NCI-H1694 treated with DMSO at 0.1 percent for 48 hours (cell line): ENCODE data around the gene PDIA6.

Source experiments
- DNase-seq: peaks from one replicate; lab custom pipeline; 2025; lab: John Stamatoyannopoulos, UW

Gene PDIA6

GRCh38 chr2:10764096-10764785, 48.3 kb downstream of the PDIA6 start:
- no peak for DNase-seq

GRCh38 chr2:10763461-10763800, 49.2 kb downstream of the PDIA6 start:
- DNase-seq = no peak

DNA sequence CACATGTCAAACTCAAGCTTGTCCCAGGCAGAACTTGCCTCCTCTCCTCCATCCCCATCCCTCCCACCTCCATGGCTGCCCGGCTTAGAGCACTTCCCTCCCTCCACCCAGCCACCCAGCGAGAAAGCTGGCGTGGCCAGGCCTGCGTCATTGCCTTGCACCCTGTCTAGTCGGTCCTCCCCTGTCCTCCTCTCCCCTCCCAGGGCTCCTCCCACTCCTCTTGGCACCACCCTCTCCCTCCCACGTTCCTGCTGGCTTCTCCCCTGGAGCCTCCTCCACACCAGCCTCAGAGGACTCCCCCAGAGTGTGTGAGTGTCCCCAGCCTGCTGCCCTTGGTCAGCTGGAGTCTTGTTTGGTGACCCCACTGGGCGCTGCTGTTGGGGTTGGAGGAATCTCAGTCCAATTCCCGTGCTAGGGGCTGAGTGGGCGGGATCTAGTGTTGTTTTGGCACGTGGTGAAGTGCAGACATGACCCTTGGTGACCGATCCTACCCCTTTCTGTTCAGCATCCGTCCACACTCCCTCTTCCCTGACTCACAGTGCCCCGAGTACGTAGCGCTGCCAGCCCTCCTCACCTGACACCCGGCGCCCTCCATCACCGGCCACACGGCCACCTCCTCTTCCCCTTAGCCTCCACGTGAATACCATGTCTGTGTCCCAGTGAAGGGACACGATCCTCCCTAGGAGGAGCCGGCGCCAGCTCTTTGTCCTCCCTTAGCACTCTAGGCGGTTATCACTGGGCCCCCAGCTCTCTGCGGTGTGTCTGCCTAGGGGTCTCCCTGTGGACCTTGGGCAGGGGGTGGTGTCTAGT, 49.7 kb downstream of the PDIA6 start:
- no peak for DNase-seq

DNA sequence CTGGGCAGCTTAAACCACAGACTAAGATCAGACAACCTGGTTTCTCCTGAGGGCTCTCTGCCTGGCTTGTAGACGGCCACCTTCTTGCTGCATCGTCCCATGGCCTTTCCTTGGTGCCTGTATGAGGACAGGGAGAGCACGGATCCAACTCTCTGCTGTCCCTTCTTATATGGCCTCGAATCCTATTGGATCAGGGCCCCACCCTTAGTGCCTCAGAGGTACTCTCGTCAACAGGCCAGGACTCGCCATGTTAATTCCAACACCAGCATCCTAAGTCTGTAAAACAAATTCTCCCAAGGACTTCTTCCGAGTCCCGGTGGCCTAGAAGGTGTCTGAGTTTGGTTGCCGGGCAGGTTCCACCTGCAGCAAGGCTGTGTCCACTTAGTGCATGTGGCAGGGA, 51.0 kb downstream of the PDIA6 start:
- DNase-seq = no peak

DNA sequence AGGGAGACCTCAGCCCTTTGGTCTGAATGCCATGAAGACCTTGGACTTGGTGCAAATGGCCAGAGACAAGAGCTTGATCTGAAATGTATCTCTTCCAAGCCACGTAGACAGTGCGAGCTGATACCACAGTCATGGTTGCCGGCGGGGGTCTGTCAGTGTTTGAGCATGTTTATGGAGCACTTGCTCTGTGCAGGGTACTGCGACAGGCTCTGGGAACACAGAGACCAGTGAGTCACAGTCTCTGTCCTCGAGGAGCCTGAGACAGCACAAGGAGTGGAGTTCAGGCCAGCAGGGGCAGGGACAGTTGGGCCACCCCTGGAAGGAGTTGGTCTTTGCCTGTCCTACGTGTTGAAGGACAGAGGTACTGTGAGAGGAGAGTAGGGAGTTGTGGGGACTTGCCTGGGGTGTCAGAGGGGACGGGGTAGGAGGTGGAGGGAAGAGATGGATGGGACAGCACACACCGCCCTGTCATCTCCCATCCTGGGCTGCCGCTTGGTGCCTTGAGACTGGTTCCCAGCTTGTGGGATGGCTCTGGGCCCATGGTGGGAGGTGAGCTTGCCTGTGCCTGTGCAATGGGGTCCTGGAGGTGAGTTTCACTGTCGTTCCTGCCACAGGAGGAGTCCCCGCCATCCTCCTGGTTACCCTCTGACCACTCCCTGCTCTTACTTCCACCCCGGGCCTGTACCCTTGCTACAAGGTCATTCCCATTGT, 51.6 kb downstream of the PDIA6 start:
- no peak for DNase-seq

- no peak for DNase-seq
Measured at GRCh38 chr2:10759151-10759714, 53.4 kb downstream of the PDIA6 start.

DNA sequence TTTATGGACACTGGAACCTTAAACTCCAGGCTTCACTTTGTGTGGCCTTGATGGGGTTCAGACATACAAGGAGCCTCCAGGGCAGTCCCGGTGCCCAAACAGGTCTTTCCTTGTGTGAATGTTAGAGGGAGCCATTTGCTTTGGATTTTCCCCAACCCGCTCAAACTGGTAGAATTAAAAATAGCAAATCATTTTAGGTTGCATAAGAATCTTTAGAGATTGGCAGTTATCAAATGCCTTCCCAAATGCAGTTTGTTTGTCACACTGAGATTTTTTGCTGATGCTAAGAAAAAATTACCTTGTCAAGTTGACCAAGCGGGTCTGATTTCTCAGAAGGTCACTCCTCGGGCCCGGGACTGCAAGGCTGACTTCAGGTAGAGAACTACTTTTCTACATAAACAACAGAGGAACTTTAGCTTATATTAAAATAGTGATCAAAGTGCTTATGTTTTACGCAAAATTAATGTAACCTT, 54.7 kb downstream of the PDIA6 start:
- no peak for DNase-seq

- DNase-seq = no peak
Measured at GRCh38 chr2:10755621-10756020, 57.0 kb downstream of the PDIA6 start.

GRCh38 chr2:10753876-10754275, 58.7 kb downstream of the PDIA6 start:
- no peak for DNase-seq

GRCh38 chr2:10753156-10753555, 59.4 kb downstream of the PDIA6 start:
- no peak for DNase-seq

GRCh38 chr2:10752236-10752635, 60.3 kb downstream of the PDIA6 start:
- no peak for DNase-seq

DNA sequence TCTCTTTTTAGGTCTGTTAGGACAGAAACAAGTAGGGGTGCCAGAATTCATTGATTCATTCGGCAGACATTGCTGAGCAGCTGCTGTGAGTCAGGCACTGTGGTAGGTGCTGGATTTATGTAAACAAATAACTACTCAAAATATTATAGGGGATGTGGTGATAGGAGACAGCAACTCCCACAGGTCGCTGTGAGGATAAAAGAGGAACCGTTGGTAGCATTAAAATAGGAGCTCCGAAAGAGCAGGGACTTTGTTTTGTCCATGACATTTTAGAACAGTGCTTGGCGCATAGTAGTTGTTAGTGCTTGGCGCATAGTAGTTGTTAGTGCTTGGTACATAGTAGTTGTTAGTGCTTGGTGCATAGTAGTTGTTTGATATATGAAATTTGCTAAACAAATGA, 62.0 kb downstream of the PDIA6 start:
- no peak for DNase-seq

DNA sequence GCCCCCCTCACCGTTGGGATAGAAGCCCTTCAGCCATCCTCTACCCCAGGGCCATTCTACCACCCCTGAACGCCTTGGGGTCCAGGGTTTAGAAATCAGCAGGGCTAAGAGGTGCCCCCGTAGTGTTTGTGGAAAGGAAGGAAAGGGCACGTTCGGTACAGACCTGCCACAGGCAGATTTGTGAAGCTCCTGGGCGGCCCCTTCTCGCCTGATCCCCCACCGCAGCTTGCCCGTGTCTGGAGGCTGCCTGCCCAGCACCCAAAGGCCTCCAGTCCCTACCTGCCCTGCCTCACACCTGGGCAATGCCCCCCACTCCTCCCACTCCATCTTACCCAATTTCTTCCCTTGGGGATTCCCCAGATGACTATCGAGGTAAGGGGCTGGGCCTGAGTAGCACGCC, 69.9 kb downstream of the PDIA6 start:
- no peak for DNase-seq

- DNase-seq = no peak
Measured at GRCh38 chr2:10741139-10741538, 71.4 kb downstream of the PDIA6 start.

DNA sequence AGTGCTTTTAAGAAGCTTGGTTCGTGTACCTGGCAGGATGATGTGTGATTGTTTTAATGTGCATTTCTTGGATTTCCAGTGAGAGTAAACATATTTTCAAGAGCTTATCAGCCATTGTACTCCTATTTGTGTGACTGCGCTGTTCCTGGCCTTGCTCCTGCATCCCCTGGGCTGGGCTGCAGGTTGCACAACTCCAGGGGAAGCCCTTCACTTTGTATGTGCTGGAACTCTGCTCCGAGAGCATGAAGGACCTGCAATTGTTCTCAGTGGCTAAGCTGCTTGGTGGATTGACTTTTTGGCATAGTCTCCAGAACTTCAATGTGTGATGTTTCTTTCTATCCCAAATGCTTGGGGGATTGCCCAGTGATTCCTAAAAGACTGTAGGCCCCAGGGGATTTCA, 72.4 kb downstream of the PDIA6 start:
- no peak for DNase-seq

GRCh38 chr2:10738192-10738591, 74.4 kb downstream of the PDIA6 start:
- DNase-seq = no peak

DNA sequence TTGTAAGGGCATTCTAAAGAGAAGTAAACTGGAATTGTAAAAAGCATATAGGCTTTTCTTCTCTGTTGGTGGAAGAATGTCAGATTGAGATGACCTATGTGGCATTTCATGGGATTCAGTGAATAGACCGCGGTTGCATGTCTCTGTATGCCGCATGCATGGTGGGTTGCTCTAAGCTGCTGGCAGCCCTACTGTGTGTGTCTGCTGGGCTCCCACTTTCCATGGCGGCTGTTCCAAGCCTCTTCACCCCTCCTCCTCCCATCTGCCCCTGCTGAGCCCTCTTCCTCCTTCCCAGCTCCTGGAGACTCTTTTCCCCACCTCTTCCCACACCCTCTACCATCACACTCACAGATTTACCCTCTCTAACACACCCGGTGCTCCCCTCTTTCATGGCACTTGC, 78.6 kb downstream of the PDIA6 start:
- DNase-seq = no peak

GRCh38 chr2:10733566-10733925, 79.0 kb downstream of the PDIA6 start:
- no peak for DNase-seq
